PC-9 (cell line): ENCODE measurements around the gene FNDC5. TPM values are rescaled to one million over a fixed set of nuclear protein-coding genes. Genes with fewer than 3 reads are reported as not detected.

Source experiments
- BruUV-seq: library from RNA; stranded (reverse); fragments of 400-500 nt; replicated peaks from 2 replicates; lab custom pipeline; 2021; lab: Mats Ljungman, UMichigan
- CTCF ChIA-PET: fragments of 300-600 bp; sonication (Branson Sonifier 250); formaldehyde crosslinking; loops from one replicate; lab custom pipeline; 2022; ENCODE audit warnings: antibody characterized with exemption; lab: Charles Lee
- POLR2A ChIA-PET: fragments of 300-600 bp; sonication (Branson Sonifier 250); formaldehyde crosslinking; loops from one replicate; lab custom pipeline; 2022; ENCODE audit warnings: antibody characterized with exemption; ENCODE audit not compliant: unreplicated experiment; lab: Charles Lee
- DNase-seq, 2 experiments: peaks; one replicate each; pipeline versions ENCODE4 v3.0.0 to v3.0.0-alpha.2; 2015 to 2022; ENCODE audit warnings: mixed read lengths in 1 of 2
- H2AFZ ChIP-seq: fragments of 200-600 bp; sonication (generic); 2 replicates; pipeline ENCODE4 v1.8.1; 2017; ENCODE audit warnings: antibody characterized with exemption
- H3F3A ChIP-seq: fragments of 200-600 bp; sonication (generic); 2 replicates; pipeline ENCODE4 v1.8.1; 2017; ENCODE audit warnings: antibody characterized with exemption, mild to moderate bottlenecking, low read depth; ENCODE audit not compliant: insufficient read depth
- H3K27ac ChIP-seq: fragments of 200-600 bp; sonication (generic); 2 replicates; pipeline ENCODE4 v1.6.1; 2016; ENCODE audit warnings: mixed run types
- H3K27me3 ChIP-seq: fragments of 200-600 bp; sonication (generic); 2 replicates; pipeline ENCODE4 v1.6.1; 2016; ENCODE audit warnings: low read depth, mixed run types; ENCODE audit not compliant: insufficient read depth
- H3K36me3 ChIP-seq: fragments of 200-600 bp; sonication (generic); 2 replicates; pipeline ENCODE4 v1.6.1; 2016; ENCODE audit warnings: low read depth, mixed run types
- H3K4me1 ChIP-seq: fragments of 200-600 bp; sonication (generic); replicated peaks from 2 replicates; pipeline ENCODE4 v1.6.1; 2016; ENCODE audit warnings: mixed run types; ENCODE audit not compliant: insufficient read depth
- H3K4me2 ChIP-seq: fragments of 200-600 bp; sonication (generic); 2 replicates; pipeline ENCODE4 v1.6.1; 2017; ENCODE audit warnings: mixed run types
- H3K4me3 ChIP-seq: fragments of 200-600 bp; sonication (generic); 2 replicates; pipeline ENCODE4 v1.6.1; 2016; ENCODE audit warnings: mixed run types
- H3K79me2 ChIP-seq: fragments of 200-600 bp; sonication (generic); 2 replicates; pipeline ENCODE4 v1.6.1; 2017; ENCODE audit warnings: low read depth, mixed run types
- H3K9me2 ChIP-seq: fragments of 200-600 bp; sonication (generic); 2 replicates; pipeline ENCODE4 v1.8.1; 2017; ENCODE audit warnings: mild to moderate bottlenecking; ENCODE audit not compliant: insufficient read depth
- H3K9me3 ChIP-seq: fragments of 200-600 bp; sonication (generic); 2 replicates; pipeline ENCODE4 v1.8.1; 2016; ENCODE audit warnings: low read depth; ENCODE audit not compliant: insufficient read depth
- H4K20me1 ChIP-seq: fragments of 200-600 bp; sonication (generic); 2 replicates; pipeline ENCODE4 v1.8.1; 2017; ENCODE audit not compliant: insufficient read depth
- EZH2 ChIP-seq: fragments of 200-600 bp; sonication (generic); IDR thresholded peaks from 2 replicates; pipeline ENCODE4 v1.8.0; 2017; ENCODE audit warnings: antibody characterized with exemption, low read depth
- intact Hi-C: fragments of 100-400 bp; cut with micrococcal nuclease; formaldehyde crosslinking; loops from one replicate; pipeline ENCODE4 v1.10.0; 2022; ENCODE audit not compliant: unreplicated experiment
- total RNA-seq: library from RNA; stranded (reverse); gene quantifications from 2 replicates; pipeline ENCODE4 v1.2.3, GENCODE V29; 2021
- TF ChIP-seq, protein P1 (sequence below): fragments of 200-600 bp; sonication (generic); conservative IDR thresholded peaks from 2 replicates; pipeline ENCODE4 v1.6.1; 2017; ENCODE audit warnings: mixed run types, antibody characterized with exemption, mild to moderate bottlenecking, moderate library complexity

FNDC5 gene
- total RNA-seq, 1 experiment from 2014 or later: not detected

DNA sequence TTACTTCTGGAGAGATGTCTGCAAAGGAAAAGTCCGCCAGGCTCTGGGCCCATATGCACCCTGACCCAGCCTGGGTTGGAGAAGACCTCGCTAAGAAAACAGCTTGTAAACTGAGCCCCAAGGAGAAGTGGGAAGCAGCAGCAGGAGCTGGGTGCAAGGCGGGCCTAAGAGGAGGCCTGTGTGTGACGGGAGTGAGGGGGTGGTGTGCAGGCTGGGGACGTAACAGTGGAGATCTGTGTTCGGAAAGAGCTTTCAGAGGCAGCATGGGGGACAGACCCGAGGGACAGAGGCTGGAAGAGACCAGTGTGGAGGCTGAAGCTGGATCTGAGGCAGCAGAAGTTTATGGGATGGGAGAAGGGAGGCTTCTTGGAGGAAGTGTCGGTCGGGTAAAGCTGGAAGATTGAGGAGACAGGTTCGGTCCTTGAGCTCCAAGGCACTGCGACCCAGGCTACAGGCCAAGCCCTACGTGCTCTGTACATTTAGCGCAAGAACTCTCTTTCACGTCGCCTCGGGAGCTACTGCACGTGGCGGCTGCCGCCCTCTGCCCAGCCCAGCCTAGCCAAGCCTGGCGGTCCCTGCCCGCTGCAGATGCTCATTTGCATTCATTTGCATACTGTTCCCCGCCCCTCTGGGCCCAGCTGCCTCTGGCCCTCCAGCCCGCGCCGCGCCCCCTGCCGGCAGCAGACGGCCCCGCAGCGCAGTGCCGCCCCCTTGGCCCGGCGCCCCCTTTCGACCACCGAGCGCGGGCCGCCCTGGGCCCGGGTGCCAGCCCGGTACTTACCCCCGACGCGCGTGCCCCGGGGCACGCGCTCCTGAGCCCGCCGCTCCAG, 21.9 kb upstream of the FNDC5 start:
- no TSS peak for BruUV-seq
- Histone ChIP-seq H3K9me2 (no peaks in the 10 kb centered on the region), H3K4me3 (no peak overlapping the region), H3K9me3 (no peaks in the 10 kb centered on the region), H3K79me2 (no peaks in the 10 kb centered on the region), H3F3A (no peaks in the 10 kb centered on the region), H3K36me3 (no peaks in the 10 kb centered on the region), H4K20me1 (no peaks in the 10 kb centered on the region), H3K27me3 (no peaks in the 10 kb centered on the region), H3K27ac (no peak overlapping the region), H3K4me2 (no peak overlapping the region), H3K4me1 (no peaks in the 10 kb centered on the region), H2AFZ (no peak overlapping the region)
- CTCF ChIA-PET: interaction anchor here (0.6 to 0.7 kb wide), 2 partner anchors 61 to 175 kb away, joined by 3 read pairs; no protein-coding TSS in a partner anchor
- intact Hi-C loops: no loop called here
- POLR2A ChIA-PET: interaction anchor here (0.6 kb wide), 1 partner anchor 12 kb away, joined by 4 read pairs; no protein-coding TSS in a partner anchor
- TF ChIP-seq EZH2: no peak
- TF ChIP-seq, protein P1, sequence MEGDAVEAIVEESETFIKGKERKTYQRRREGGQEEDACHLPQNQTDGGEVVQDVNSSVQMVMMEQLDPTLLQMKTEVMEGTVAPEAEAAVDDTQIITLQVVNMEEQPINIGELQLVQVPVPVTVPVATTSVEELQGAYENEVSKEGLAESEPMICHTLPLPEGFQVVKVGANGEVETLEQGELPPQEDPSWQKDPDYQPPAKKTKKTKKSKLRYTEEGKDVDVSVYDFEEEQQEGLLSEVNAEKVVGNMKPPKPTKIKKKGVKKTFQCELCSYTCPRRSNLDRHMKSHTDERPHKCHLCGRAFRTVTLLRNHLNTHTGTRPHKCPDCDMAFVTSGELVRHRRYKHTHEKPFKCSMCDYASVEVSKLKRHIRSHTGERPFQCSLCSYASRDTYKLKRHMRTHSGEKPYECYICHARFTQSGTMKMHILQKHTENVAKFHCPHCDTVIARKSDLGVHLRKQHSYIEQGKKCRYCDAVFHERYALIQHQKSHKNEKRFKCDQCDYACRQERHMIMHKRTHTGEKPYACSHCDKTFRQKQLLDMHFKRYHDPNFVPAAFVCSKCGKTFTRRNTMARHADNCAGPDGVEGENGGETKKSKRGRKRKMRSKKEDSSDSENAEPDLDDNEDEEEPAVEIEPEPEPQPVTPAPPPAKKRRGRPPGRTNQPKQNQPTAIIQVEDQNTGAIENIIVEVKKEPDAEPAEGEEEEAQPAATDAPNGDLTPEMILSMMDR: no peak
- no peak for DNase-seq

DNA sequence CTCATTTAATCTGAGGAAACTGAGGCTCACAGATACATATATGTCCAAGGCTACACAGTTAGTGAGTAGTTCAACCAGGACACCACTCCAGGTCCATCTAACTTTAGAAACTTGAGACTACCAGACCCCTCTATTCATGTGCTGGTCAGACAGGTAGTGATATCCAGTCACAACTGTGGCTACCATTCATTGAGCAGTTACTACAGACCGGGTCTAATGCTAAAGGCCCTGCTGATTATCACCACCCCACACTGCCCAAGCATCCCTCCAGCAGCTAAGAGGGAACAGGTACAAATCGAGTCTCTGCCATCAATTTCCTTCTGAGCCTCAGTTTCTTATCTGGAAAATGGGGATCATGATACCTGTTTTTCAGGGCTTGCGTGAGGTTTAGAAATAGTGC, 20.9 kb upstream of the FNDC5 start:
- Histone ChIP-seq H4K20me1 (no peaks in the 10 kb centered on the region), H3F3A (no peaks in the 10 kb centered on the region), H3K9me3 (no peaks in the 10 kb centered on the region), H3K4me2 (no peak overlapping the region), H3K79me2 (no peaks in the 10 kb centered on the region), H3K4me3 (no peak overlapping the region), H3K4me1 (no peaks in the 10 kb centered on the region), H3K27ac (no peak overlapping the region), H2AFZ (no peak overlapping the region), H3K36me3 (no peaks in the 10 kb centered on the region), H3K9me2 (no peaks in the 10 kb centered on the region), H3K27me3 (peaks cover 7% of the 10 kb centered on the region; the same call in 1 of the 2 replicates)
- DNase-seq: no peak
- TF ChIP-seq EZH2: no peak
- TF ChIP-seq, protein P1: no peak
- CTCF ChIA-PET: no interaction called here
- POLR2A ChIA-PET: no interaction called here
- intact Hi-C loops: no loop called here
- BruUV-seq: no TSS peak

DNA sequence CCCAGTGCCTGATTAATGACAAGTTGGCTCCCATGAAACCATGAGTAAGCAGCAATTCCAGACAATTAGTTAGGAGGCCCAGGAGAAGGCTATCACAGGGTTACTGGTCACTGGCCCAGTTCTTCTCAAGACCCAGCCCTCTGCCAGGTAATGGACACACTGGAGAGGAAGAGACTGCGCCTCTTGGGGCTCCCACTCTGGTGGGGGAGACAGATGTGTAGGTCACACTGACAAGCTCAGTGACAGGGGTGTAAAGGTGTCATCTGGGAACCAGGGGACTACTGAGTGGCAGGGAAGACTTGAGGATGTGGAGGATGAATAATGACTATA, 20.5 kb upstream of the FNDC5 start:
- Histone ChIP-seq H3F3A (no peaks in the 10 kb centered on the region), H3K9me3 (no peaks in the 10 kb centered on the region), H4K20me1 (no peaks in the 10 kb centered on the region), H2AFZ (no peak overlapping the region), H3K27ac (no peak overlapping the region), H3K9me2 (no peaks in the 10 kb centered on the region), H3K4me3 (no peak overlapping the region), H3K79me2 (no peaks in the 10 kb centered on the region), H3K4me2 (no peak overlapping the region), H3K4me1 (no peaks in the 10 kb centered on the region), H3K36me3 (no peaks in the 10 kb centered on the region), H3K27me3 (peaks cover 8% of the 10 kb centered on the region; the same call in 1 of the 2 replicates)
- no TSS peak for BruUV-seq
- intact Hi-C loops: no loop called here
- DNase-seq: no peak
- POLR2A ChIA-PET: no interaction called here
- CTCF ChIA-PET: interaction anchor here (0.5 kb wide), 1 partner anchor 16 kb away, joined by 3 read pairs; no protein-coding TSS in a partner anchor
- TF ChIP-seq, protein P1: no peak
- TF ChIP-seq EZH2: no peak
